HG03520 (cell line): Measurements from ENCODE around the gene CDCA3.

Source experiments
- ATAC-seq: cut with Tn5 transposase; IDR thresholded peaks from one replicate; pipeline ENCODE4 v1.9.1; 2021; ENCODE audit warnings: mild to moderate bottlenecking, moderate library complexity; ENCODE audit not compliant: unreplicated experiment

The CDCA3 gene

GRCh38 chr12:6834873-6835272 lies 16.2 kb downstream of the CDCA3 start:
- ATAC-seq = no peak

- ATAC-seq = no peak
Measured at GRCh38 chr12:6834254-6834653, 16.8 kb downstream of the CDCA3 start.

- ATAC-seq = no peak
Measured at GRCh38 chr12:6833189-6833890, 17.7 kb downstream of the CDCA3 start.

GRCh38 chr12:6832125-6832524 lies 19.0 kb downstream of the CDCA3 start:
- ATAC-seq = no peak

GRCh38 chr12:6831450-6831995 lies 19.6 kb downstream of the CDCA3 start:
- no peak for ATAC-seq

- no peak for ATAC-seq
Measured at GRCh38 chr12:6830999-6831398, 20.1 kb downstream of the CDCA3 start.

DNA sequence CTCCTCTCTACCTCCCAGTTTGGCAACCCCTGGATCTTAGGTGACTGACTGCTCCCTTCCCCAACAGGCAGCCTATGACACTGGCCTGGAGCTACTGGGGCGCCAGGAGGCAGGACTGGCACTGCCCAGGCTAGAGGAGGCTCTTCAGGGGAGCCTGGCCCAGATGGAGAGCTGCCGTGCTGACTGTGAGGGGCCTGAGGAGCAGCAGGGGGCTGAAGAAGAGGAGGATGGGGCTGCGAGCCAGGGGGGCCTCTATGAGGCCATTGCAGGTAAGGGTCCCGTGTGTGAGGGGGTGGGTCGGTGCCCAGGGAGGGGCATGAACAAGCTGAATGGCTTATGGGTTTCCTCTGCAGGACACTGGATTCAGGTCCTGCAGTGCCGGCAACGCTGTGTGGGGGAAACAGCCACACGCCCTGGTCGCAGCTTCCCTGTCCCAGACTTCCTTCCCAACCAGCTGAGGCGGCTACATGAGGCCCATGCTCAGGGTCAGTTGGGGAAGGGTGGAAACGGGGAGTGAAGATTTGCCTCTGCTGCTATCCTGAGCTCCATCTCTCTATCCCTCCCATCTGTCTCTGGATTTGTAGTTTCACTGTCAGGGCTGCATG lies 20.7 kb downstream of the CDCA3 start:
- ATAC-seq = no peak

DNA sequence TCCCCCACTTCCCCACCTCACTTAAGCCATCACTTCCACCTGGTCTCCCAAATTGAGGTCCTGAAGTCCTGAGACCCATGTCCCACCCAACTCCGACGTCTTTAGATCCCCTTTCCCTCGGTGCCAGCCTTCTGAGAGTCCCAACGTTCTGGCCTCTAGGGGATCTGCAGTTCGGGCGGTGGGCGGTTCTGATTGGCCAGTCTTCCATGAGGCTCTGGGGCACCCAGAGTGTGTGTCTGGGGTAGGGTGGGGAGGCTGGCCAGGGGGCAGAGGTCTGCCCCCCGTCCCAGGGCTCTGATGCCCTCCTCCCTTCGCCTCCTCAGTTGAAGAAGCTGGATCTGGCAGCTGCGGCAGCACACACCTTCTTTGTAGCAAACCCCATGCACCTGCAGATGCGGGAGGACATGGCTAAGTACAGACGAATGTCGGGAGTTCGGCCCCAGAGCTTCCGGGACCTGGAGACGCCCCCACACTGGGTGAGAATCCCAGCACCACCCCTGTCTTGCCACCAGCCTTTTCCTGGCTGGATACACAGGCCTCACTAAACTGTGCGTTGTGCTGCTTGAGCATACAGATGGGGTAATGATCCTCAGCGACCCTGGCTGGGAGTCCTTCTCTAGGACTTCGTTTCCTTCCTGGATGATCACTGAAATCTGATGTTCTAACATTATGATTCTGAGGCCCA lies 21.4 kb downstream of the CDCA3 start:
- ATAC-seq = no peak

DNA sequence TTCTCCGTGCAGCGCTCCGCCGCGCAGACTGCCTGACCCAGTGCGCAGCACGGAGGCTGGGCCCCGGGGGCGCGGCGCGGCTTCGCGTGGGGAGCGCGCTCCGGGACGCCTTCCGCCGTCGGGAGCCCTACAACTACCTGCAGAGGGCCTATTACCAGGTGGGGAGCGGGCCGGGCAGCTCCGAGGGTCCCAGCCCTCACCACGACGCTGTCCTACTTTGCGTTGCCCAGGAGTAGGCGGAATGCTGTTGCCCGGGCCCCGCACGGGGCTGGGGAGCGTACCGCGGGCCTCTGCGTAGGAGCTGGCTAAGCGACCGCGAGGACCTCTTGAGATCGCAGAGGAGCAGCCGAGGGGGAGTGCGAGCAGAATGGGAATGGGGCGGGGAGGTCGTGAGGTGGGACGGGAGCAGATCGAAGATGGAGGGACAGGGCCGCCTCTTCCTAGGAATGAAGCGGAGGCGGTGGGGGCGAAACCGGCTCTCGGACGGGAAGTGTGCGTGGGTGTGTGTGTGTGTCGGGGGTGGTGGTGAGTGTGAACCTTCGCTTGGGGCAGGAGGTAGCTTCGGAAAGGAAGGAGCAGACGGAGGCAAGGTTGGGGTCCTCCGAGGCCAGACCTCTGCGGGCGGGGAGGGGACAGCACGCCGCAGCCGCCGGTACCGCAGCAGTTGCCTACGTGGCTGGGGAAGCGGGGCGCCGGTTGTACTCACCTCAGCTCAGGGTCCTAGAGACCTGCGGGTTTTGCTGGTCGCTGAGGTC lies 22.1 kb downstream of the CDCA3 start:
- no peak for ATAC-seq

- no peak for ATAC-seq
Measured at GRCh38 chr12:6827982-6828780, 22.9 kb downstream of the CDCA3 start, which contains the start of gene P3H3. Gene P3H3, plus strand, starts transcription at chr12:6828407. Its CDS starts 34 bp downstream, at chr12:6828441.

- no peak for ATAC-seq
Measured at GRCh38 chr12:6827437-6827911, 23.6 kb downstream of the CDCA3 start.

- no peak for ATAC-seq
Measured at GRCh38 chr12:6826734-6827436, 24.2 kb downstream of the CDCA3 start.

DNA sequence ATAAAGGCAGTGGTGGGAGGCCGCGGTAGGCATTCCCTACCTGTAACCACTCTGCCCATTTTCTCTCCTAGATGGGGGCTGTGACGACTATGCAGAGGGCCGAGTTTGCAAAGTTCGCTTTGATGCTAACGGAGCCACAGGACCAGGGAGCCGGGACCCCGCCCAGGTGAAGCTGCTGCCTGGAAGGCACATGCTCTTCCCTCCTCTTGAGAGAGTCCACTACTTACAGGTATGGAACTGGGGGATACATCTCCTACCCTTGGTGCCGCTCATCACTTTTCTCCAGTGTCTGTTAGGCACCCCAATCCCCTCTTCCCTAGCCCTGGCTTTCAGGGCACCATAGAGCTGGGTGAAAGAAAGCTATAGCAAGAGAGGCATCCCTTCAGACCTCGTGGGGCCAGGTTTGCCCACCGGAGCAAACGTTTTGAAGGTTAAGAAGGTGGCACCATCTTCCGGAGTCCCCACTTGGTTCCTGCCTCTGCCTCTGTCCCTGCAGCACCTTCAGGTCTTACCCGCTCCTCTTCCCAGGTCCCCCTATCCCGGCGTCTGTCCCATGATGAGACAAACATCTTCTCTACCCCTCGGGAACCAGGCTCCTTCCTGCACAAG lies 24.9 kb downstream of the CDCA3 start:
- ATAC-seq = no peak

DNA sequence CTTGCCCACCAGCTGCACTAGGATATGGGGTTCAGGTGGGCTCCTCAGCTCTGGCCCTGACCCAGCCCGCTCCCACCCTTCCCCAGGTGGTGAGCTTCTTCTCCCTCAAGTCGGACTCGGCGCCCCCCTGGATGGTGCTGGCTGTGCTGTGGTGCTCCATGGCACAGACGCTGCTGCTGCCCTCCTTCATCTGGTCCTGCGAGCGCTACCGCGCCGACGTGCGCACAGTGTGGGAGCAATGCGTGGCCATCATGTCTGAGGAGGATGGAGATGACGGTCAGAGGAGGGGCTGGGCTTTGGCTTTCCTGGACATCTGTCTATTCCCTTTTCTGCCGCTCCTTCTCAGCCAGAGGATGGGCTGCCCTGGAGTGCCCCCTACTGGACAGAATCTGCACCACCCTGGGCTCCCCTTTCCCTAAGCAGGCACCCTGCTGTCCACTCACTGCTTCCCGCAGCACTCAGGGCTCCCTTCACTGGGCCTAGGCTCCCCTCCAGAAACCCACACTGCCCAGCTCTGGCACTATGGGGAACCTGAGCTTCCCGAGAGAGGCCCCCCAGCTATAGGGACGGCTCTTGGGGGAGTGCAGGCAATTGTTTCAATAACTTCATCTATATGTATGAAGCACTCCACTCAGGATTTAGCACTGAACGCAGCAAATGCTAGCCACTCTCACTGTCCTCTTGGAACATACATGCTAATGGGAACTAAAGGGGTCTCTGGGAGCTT lies 25.5 kb downstream of the CDCA3 start:
- ATAC-seq = no peak

DNA sequence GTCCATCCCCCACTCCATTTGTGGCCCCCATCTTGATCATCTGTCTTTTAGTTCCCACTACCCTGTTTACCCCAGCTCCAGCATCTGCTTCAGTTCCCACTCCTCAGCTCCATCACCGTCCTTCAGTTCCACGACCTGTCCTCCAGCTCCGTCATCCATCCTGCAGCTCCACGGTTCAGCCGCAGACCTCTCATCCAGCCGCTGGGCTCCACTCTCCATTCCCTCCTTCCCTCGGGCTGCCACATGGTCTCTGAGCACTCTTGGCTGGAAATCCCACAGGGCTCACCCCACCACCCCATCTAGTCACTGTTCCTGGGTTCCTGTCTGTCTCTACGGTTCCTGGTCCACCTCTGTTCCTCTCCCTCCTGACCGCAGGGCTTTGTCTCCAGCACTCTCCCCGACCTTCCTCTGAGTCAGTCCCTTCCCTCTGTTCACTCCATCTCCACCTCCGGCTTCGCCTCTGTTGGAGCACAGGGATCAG lies 26.1 kb downstream of the CDCA3 start:
- ATAC-seq = no peak

DNA sequence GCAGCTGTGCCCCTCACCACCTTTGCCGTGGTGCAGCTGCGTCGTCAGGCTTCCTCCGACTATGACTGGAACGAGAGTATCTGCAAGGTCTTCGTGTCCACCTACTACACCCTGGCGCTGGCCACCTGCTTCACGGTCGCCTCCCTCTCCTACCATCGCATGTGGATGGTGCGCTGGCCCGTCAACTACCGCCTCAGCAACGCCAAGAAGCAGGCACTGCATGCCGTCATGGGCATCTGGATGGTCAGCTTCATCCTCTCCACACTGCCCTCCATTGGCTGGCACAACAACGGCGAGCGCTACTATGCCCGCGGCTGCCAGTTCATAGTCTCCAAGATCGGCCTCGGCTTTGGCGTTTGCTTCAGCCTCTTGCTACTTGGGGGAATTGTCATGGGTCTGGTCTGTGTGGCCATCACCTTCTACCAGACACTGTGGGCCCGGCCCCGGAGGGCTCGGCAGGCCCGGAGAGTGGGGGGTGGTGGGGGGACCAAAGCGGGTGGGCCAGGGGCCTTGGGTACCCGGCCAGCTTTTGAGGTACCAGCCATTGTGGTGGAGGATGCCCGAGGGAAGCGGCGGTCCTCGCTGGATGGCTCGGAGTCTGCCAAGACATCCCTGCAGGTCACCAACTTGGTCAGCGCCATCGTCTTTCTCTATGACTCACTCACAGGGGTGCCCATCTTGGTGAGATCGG lies 26.9 kb downstream of the CDCA3 start:
- no peak for ATAC-seq

DNA sequence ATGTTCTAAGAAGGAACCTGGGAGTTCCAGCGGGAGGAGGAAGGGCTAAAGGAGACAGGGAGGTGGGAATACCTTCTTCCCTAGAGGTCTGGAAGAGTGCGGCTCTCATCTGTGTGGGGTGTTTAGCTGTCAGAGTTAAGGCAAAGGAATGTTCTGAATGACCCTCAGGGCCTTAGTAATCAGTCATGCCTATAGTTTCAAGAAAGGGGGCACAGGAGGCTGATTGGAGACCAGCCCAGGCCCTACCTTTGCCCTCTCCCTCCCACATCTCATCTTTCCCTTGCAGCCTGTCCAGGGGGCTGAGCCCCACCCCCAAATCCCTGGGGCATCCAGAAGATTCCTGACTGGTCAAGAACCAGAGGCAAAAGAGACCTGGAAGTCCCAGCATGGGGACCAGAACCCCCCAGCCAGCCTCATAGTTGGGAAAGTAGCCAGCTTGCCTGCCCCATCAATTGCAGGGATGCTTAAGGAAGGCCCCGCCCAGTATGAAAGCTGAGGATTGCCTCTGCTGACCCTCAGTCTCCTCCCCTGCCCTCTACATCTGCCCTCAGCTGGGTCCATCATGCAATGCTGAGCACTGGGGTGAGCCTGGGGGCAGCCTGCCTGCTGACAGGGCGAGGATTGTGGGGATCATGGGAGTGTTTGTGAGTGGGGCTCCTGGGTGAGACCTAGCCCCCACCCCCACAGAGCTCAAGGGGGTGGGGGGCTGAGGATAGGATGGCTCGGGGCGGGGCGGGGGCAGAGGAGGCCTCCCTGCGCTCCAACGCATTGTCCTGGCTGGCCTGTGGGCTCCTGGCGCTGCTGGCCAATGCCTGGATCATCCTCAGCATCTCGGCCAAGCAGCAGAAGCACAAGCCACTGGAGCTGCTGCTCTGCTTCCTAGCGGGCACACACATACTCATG lies 27.7 kb downstream of the CDCA3 start:
- no peak for ATAC-seq
